OCI-LY3 (cell line): ENCODE measurements around the gene CLIC5.

Experiments
- H2AFZ ChIP-seq: fragments of 200-600, 300-600 bp; shearing (Covaris generic); 2 replicates; pipeline ENCODE4 v1.6.0; 2014; ENCODE audit warnings: antibody characterized with exemption, low read depth, low read length
- H3K27ac ChIP-seq: fragments of 200-600, 300-600 bp; sonication (generic); 2 replicates; pipeline ENCODE4 v1.5.1; 2014; ENCODE audit warnings: mild to moderate bottlenecking, low read length, moderate library complexity, mixed read lengths
- H3K27me3 ChIP-seq: fragments of 200-600, 300-600 bp; sonication (generic); 2 replicates; pipeline ENCODE4 v1.6.1; 2014; ENCODE audit warnings: low read depth, low read length, mixed read lengths
- H3K36me3 ChIP-seq: fragments of 200-600, 300-600 bp; sonication (generic); replicated peaks from 2 replicates; pipeline ENCODE3; 2014; ENCODE audit warnings: low read depth, low read length, mixed read lengths
- H3K4me1 ChIP-seq: fragments of 300-600, 200-600 bp; sonication (generic); 2 replicates; pipeline ENCODE4 v1.6.1; 2014; ENCODE audit warnings: low read length, mixed read lengths
- H3K4me2 ChIP-seq: fragments of 200-600, 300-600 bp; sonication (generic); 2 replicates; pipeline ENCODE4 v1.6.1; 2014; ENCODE audit warnings: low read length, mixed read lengths
- H3K4me3 ChIP-seq: fragments of 300-600, 200-600 bp; sonication (generic); 2 replicates; pipeline ENCODE4 v1.5.1; 2014; ENCODE audit warnings: antibody characterized with exemption, mild to moderate bottlenecking, low read length, moderate library complexity
- H3K79me2 ChIP-seq: fragments of 300-600, 200-600 bp; shearing (Covaris generic); 2 replicates; pipeline ENCODE4 v1.6.1; 2014; ENCODE audit warnings: mild to moderate bottlenecking, low read length, mixed read lengths
- H3K9ac ChIP-seq: fragments of 300-600, 200-600 bp; shearing (Covaris generic); 2 replicates; pipeline ENCODE4 v1.6.0; 2014; ENCODE audit warnings: mild to moderate bottlenecking, low read length, moderate library complexity
- H3K9me3 ChIP-seq: fragments of 200-600, 300-600 bp; shearing (Covaris generic); 2 replicates; pipeline ENCODE4 v1.6.1; 2014; ENCODE audit warnings: low read length, mixed read lengths; ENCODE audit not compliant: insufficient read depth
- H4K20me1 ChIP-seq: fragments of 200-600, 300-600 bp; sonication (generic); 2 replicates; pipeline ENCODE4 v1.6.1; 2016; ENCODE audit warnings: low read length, mixed read lengths; ENCODE audit not compliant: insufficient read depth
- CTCF ChIP-seq: fragments of 200-600, 300-600 bp; sonication (generic); IDR thresholded peaks from 2 replicates; pipeline ENCODE4 v1.5.1; 2014; ENCODE audit warnings: antibody characterized with exemption, low read length, low read depth
- EZH2phosphoT487 ChIP-seq: fragments of 200-600 bp; shearing (Covaris generic); IDR thresholded peaks from 2 replicates; pipeline ENCODE4 v1.6.1; 2018; ENCODE audit warnings: antibody characterized with exemption, mixed run types, low read depth

CLIC5 gene

GRCh38 chr6:45884336-45884735, 131.3 kb downstream of the CLIC5 start:
- peaks cover 66% of the 10 kb centered on the region for H3K27me3 ChIP-seq
- H3K4me2 ChIP-seq, result no peak overlapping the region
- no peaks in the 10 kb centered on the region for H3K9me3 ChIP-seq
- no peak overlapping the region for H3K4me3 ChIP-seq
- no peak overlapping the region for H3K27ac ChIP-seq
- no peak overlapping the region for H3K9ac ChIP-seq
- no peak overlapping the region for H2AFZ ChIP-seq
- H3K4me1 ChIP-seq, result no peaks in the 10 kb centered on the region
- TF ChIP-seq CTCF (no peak), EZH2phosphoT487 (no peak)
- no peaks in the 10 kb centered on the region for H3K36me3 ChIP-seq
- no peaks in the 10 kb centered on the region for H4K20me1 ChIP-seq
- H3K79me2 ChIP-seq, result no peaks in the 10 kb centered on the region

GRCh38 chr6:45882671-45883070, 133.0 kb downstream of the CLIC5 start:
- H3K9me3 ChIP-seq, result no peaks in the 10 kb centered on the region
- no peak overlapping the region for H3K4me3 ChIP-seq
- no peaks in the 10 kb centered on the region for H3K79me2 ChIP-seq
- H3K4me2 ChIP-seq, result no peak overlapping the region
- H2AFZ ChIP-seq, result no peak overlapping the region
- H3K27me3 ChIP-seq, result peaks cover 51% of the 10 kb centered on the region
- no peaks in the 10 kb centered on the region for H3K36me3 ChIP-seq
- H3K9ac ChIP-seq, result no peak overlapping the region
- TF ChIP-seq EZH2phosphoT487 (no peak), CTCF (no peak)
- H3K27ac ChIP-seq, result no peak overlapping the region
- no peaks in the 10 kb centered on the region for H4K20me1 ChIP-seq
- no peaks in the 10 kb centered on the region for H3K4me1 ChIP-seq

GRCh38 chr6:45881705-45882467, 133.8 kb downstream of the CLIC5 start:
- H4K20me1 ChIP-seq, result no peaks in the 10 kb centered on the region
- H3K36me3 ChIP-seq, result no peaks in the 10 kb centered on the region
- no peaks in the 10 kb centered on the region for H3K9me3 ChIP-seq
- no peak overlapping the region for H2AFZ ChIP-seq
- no peaks in the 10 kb centered on the region for H3K79me2 ChIP-seq
- no peak overlapping the region for H3K4me2 ChIP-seq
- H3K27me3 ChIP-seq, result peaks cover 43% of the 10 kb centered on the region
- H3K9ac ChIP-seq, result no peak overlapping the region
- no peak for TF ChIP-seq EZH2phosphoT487
- TF ChIP-seq CTCF, result no peak
- H3K4me1 ChIP-seq, result no peaks in the 10 kb centered on the region
- H3K4me3 ChIP-seq, result no peak overlapping the region
- H3K27ac ChIP-seq, result no peak overlapping the region

- H3K9me3 ChIP-seq, result no peaks in the 10 kb centered on the region
- TF ChIP-seq CTCF (no peak), EZH2phosphoT487 (no peak)
- H3K27ac ChIP-seq, result no peak overlapping the region
- H3K9ac ChIP-seq, result no peak overlapping the region
- H2AFZ ChIP-seq, result no peak overlapping the region
- peaks cover 32% of the 10 kb centered on the region for H3K27me3 ChIP-seq
- no peaks in the 10 kb centered on the region for H4K20me1 ChIP-seq
- H3K4me2 ChIP-seq, result no peak overlapping the region
- no peaks in the 10 kb centered on the region for H3K79me2 ChIP-seq
- H3K36me3 ChIP-seq, result no peaks in the 10 kb centered on the region
- no peaks in the 10 kb centered on the region for H3K4me1 ChIP-seq
- no peak overlapping the region for H3K4me3 ChIP-seq
Measured at GRCh38 chr6:45880676-45881075, 135.0 kb downstream of the CLIC5 start.
